ENCODE measurements around the gene AUP1.
A peak's percentile ranks its signal among the peaks of the same experiment; 100 is the strongest.

AUP1 gene

DNA sequence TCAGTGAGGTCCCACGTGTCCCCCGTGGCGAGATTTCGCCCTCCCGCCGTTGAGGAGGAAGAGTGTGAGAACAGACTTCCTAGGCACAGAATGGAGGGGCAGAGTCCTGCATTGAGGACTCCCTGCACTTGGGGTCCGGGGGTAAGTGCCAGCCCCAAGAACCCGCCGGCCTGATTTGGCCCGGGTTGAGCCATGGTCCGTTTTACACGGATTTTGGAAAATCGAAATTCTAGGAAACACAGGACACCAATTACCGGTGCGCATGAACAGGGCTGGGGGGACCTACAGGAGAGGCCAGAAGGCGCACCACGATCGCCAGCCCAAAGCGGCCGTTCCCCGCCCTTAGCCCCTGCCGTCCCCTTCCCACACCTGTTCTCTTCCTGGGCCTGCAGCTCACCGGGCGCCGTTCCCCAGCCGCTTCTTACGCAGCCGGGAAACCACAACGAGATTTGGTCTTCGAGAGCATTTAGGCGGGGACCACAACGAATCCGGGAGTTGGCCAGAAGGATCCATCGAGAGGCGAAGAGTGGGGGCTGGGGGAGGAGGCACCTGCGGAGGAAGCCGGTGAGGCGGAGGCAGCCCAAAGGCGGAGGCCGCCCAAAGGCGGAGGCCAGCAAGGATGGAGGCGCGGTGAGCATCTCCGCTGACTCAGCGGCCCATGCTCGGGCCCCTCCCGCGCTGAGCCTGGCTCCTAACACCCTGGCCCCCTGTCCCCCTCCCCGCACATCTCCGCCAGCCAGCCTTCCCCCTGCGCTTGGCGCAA lies 15.7 kb downstream of the AUP1 start:
- DNase-seq (ENCODE audit: low spot score) = no peak

- DNase-seq (ENCODE audit: low spot score) = no peak
Observed at GRCh38 chr2:74512744-74513604, 16.5 kb downstream of the AUP1 start.

- DNase-seq (ENCODE audit: low spot score) = peak; percentile 34
Observed at GRCh38 chr2:74511104-74511989, 18.2 kb downstream of the AUP1 start.

GRCh38 chr2:74510272-74510671 lies 19.2 kb downstream of the AUP1 start:
- no peak for DNase-seq (ENCODE audit: low spot score)

- no peak for DNase-seq (ENCODE audit: low spot score)
Observed at GRCh38 chr2:74507926-74508520, 21.5 kb downstream of the AUP1 start.

DNA sequence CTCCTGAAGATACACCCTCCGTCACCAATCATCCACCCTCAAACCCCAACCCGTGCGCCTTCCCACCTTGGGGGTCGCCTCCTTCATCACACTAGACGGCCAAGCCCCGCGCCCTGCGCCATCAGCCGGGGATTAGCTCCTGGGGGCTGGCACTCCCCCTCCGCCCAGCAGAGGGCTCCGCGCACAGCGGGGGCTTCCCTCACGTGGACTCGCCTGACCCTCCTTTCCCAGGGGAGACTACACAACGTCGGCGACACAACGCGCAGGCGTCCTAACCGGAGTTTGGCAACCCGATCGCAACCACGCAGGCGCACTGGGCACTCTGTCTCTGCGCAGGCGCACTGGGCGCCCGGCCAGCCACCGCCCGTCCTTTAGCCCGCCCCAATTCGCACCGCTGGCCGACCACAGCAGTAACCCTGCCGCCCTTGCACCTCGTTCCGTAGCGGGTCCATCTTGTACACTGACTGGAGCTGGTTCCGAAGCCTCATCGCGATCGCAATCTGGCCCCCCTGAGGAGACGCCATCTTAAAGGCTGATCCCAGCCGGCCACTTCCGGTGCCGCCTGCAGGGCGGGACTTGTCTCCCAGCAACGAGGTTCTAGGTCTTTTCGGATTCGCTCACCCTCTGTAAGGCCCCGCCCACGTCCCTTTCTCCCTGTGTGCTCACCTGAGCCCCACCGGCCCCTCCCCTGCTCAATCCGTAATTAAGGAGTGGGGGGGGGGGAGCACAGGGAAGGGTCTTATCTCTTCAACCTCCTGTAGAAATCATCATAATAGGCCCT lies 22.2 kb downstream of the AUP1 start, which contains the start of gene PCGF1:
TSS of gene PCGF1 (minus strand) at position 551 of the 781 bp plus-strand sequence. CDS start at position 524, 27 bp downstream.
- peak; percentile 99 for DNase-seq (ENCODE audit: low spot score)

DNA sequence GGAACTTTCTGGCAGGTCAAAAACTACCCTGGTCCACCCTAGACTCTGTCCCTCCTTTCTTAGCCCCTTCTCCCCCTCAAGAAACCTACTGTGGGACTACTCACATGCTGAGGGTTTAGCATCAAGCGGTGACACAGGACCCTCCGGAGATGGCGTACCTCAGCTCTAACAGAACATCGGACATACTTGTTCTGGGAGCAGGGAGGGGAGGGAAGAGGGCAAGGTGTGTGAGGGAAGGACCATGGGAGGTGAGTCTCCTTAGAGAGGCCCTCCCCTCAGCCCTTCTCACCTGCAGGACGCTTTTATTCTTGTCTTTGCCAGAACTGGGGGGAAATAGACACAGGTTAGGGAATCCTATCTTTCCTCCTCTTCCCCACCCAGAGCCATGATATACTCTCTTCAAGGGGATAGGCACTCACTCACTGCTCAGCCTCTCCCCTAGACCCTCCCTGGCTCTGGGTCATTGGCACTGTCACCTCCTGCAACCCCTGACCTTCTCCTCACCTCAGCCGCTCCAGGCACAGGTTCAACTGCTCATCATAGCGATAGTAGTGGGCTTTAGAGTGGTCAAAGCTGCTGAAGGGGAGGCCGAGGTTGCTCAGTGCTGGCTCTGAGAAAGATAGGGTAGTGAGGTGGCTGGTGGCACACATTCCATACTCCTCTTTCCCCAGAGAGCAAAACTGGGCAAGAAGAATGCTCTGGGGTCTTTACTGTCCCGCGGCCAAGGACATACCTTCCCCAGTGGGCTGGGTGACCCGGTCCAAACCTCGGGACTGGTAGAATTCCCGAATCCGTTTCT lies 23.9 kb downstream of the AUP1 start:
- no peak for DNase-seq (ENCODE audit: low spot score)

- DNase-seq (ENCODE audit: low spot score) = no peak
Observed at GRCh38 chr2:74504591-74504990, 24.9 kb downstream of the AUP1 start.

GRCh38 chr2:74503506-74504475 lies 25.7 kb downstream of the AUP1 start:
- no peak for DNase-seq (ENCODE audit: low spot score)

- DNase-seq (ENCODE audit: low spot score) = peak; percentile 94
Observed at GRCh38 chr2:74502720-74503505, 26.6 kb downstream of the AUP1 start.

GRCh38 chr2:74502147-74502719 lies 27.3 kb downstream of the AUP1 start:
- no peak for DNase-seq (ENCODE audit: low spot score)

DNA sequence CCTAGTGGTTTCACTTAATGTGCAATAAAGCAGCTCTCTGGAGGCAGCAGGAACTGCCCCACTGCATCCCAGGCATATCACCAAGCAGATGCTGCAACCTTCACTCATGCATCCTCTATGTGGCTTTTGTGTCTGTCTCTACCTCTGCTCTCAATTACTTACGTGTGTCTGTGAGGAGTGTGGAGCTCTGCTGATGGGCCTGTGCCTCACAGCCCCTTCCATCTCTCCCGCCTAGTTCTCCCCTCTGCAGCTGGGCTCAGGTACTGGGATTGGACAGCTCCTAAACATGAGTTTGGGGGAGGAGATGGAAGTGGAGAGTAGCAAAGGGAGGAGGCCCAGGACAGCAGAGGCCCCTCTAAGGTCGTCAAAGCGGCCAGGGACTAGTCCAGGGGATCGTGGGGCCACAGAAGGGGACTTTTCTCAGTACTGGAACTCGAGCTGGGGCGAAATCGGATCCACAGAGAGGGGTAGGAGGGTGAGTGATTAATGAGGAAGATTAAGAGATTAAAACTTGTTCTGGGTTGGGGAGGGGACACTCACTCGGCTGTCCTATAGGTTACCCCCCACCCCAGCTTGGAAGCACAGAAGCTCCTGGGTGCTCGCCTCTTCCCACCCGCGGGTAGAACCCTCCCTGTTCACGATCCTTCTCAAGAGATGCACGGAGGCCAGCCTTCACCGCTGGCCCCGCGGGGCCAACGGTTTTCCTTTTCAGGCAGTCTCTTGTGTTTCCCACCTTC lies 28.0 kb downstream of the AUP1 start:
- DNase-seq (ENCODE audit: low spot score) = no peak

- no peak for DNase-seq (ENCODE audit: low spot score)
Observed at GRCh38 chr2:74500578-74500946, 28.9 kb downstream of the AUP1 start.

- no peak for DNase-seq (ENCODE audit: low spot score)
Observed at GRCh38 chr2:74499940-74500577, 29.4 kb downstream of the AUP1 start.

DNA sequence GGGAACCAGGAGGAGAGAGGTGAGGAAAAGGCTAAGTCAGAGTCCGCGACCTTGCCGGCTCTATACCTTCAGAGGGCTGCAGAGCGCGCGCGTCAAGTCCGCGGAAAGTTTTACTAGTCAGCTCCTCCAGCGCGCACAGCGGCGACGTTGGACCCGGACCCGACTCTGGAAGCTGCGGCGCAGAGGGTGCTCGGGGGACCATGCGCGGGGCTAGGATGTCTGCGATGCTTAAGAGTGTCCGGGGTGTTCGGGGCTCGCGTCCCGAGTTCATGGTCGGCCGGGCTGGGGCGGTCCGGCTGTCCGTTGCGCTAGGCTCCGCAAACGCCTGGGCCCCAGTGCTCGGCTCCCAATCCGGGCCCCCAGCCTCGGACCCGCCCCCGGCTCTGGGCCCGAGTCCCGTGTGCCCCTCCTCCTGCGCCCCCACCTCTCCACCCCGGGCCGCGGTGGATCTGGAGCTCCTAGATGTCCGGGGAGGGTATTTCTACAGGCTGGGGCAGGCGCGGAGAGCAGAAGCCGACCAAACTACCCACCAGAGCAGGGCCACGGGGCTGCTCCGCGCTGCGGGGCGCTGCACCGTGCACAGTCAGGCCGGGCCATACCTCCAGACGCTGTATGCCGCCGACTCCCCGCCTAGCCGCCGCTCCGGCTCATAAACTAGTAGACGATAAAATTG lies 30.1 kb downstream of the AUP1 start, which contains the start of gene LBX2:
TSS of gene LBX2 (minus strand) at position 337 of the 673 bp plus-strand sequence. CDS start at position 271, 66 bp downstream.
- DNase-seq (ENCODE audit: low spot score) = no peak
